HCT116 (cell line): ENCODE results near the gene CFAP58. TPM values are rescaled to one million over a fixed set of nuclear protein-coding genes. Genes with fewer than 3 reads are reported as not detected.

Experiments used
- ATAC-seq: fragments of 200-7000 bp; cut with Tn5 transposase; 2 replicates; pipeline ENCODE4 v1.9.1; 2020; ENCODE audit warnings: mild to moderate bottlenecking, moderate library complexity
- BruUV-seq: library from RNA; stranded (reverse); fragments of 400-500 nt; replicated peaks from 2 replicates; lab custom pipeline; 2021; lab: Mats Ljungman, UMichigan
- CTCF ChIA-PET: fragments of 300-600 bp; sonication (Branson Sonifier 250); formaldehyde crosslinking; loops from one replicate; lab custom pipeline; 2021; ENCODE audit warnings: antibody characterized with exemption; lab: Charles Lee
- POLR2A ChIA-PET: fragments of 300-600, 350-600 bp; sonication (Branson Sonifier 250); formaldehyde crosslinking; loops from one replicate; lab custom pipeline; 2021; ENCODE audit warnings: antibody characterized with exemption; lab: Charles Lee
- RAD21 ChIA-PET, 2 experiments: fragments of 300-600 bp; sonication (Branson Sonifier 250); formaldehyde crosslinking; loops; one replicate each; lab custom pipeline; 2023; ENCODE audit warnings: low total read pairs in 2 of 2; ENCODE audit not compliant: uncharacterized antibody in 2 of 2, unreplicated experiment in 2 of 2, low non-redundant PET in 1 of 2; lab: Charles Lee
- DNase-seq: peaks from one replicate; pipeline ENCODE4 v3.0.0-alpha.2; 2010; ENCODE audit warnings: low read depth, low spot score
- H2AFZ ChIP-seq: fragments of 200-600 bp; shearing (Covaris generic), sonication (generic); 2 replicates; pipeline ENCODE4 v1.6.1; 2017; ENCODE audit warnings: low read depth, mixed run types, mixed read lengths, antibody characterized with exemption, low read length; ENCODE audit not compliant: poor library complexity, severe bottlenecking
- H3K27ac ChIP-seq: 2 replicates; pipeline ENCODE4 v1.5.1; 2012; ENCODE audit warnings: low read depth, low read length
- H3K27me3 ChIP-seq: fragments of 200-600 bp; sonication (generic); 2 replicates; pipeline ENCODE4 v1.6.1; 2016; ENCODE audit warnings: mixed run types, low read length, mixed read lengths; ENCODE audit not compliant: insufficient read depth
- H3K36me3 ChIP-seq, 2 experiments: fragments of 200-500 bp in 1 of 2; fragments of 200-600 bp in 1 of 2; sonication (Bioruptor generic) in 1 of 2; sonication (generic) in 1 of 2; 2 replicates each; pipeline versions ENCODE4 v1.5.1 to v1.6.1; 2014 to 2016; ENCODE audit warnings: low read length in 2 of 2, inconsistent platforms in 1 of 2, mixed read lengths in 1 of 2, mixed run types in 1 of 2; ENCODE audit not compliant: insufficient read depth in 2 of 2, control insufficient read depth in 1 of 2
- H3K4me1 ChIP-seq, 2 experiments: fragments of 200-600 bp in 1 of 2; sonication (generic) in 1 of 2; 2 replicates each; pipeline versions ENCODE4 v1.5.1 to v1.6.1; 2012 to 2017; ENCODE audit warnings: low read length in 2 of 2, inconsistent platforms in 1 of 2, mild to moderate bottlenecking in 1 of 2, mixed read lengths in 1 of 2, mixed run types in 1 of 2, moderate library complexity in 1 of 2; ENCODE audit not compliant: insufficient read depth in 2 of 2, control insufficient read depth in 1 of 2
- H3K4me2 ChIP-seq: fragments of 200-600 bp; sonication (generic); 2 replicates; pipeline ENCODE4 v1.6.1; 2017; ENCODE audit warnings: mixed run types, low read length, mixed read lengths
- H3K4me3 ChIP-seq, 2 experiments: fragments of 200-600 bp in 1 of 2; sonication (generic) in 1 of 2; replicated peaks in 1 of 2; 2 replicates each; pipeline ENCODE4 v1.5.1; 2011 to 2016; ENCODE audit warnings: low read length in 2 of 2, control low read depth in 1 of 2, low read depth in 1 of 2, mild to moderate bottlenecking in 1 of 2, mixed read lengths in 1 of 2, mixed run types in 1 of 2
- H3K79me2 ChIP-seq: fragments of 200-600 bp; sonication (generic); 2 replicates; pipeline ENCODE4 v1.6.1; 2017; ENCODE audit warnings: mild to moderate bottlenecking, mixed run types, low read length, moderate library complexity, mixed read lengths; ENCODE audit not compliant: insufficient read depth
- H3K9ac ChIP-seq: fragments of 200-600 bp; sonication (generic); 2 replicates; pipeline ENCODE4 v1.6.1; 2016; ENCODE audit warnings: low read length, mixed read lengths
- H3K9me2 ChIP-seq: fragments of 200-600 bp; sonication (generic), shearing (Covaris generic); 2 replicates; pipeline ENCODE4 v1.6.1; 2017; ENCODE audit warnings: mixed run types, mild to moderate bottlenecking, moderate library complexity; ENCODE audit not compliant: insufficient read depth
- H3K9me3 ChIP-seq, 2 experiments: fragments of 200-500 bp in 1 of 2; fragments of 200-600 bp in 1 of 2; sonication (Bioruptor generic) in 1 of 2; sonication (generic) in 1 of 2; 2 replicates each; pipeline ENCODE4 v1.6.1; 2014 to 2017; ENCODE audit warnings: low read length in 2 of 2, mixed read lengths in 2 of 2, inconsistent platforms in 1 of 2, low read depth in 1 of 2, mild to moderate bottlenecking in 1 of 2, mixed run types in 1 of 2, moderate library complexity in 1 of 2; ENCODE audit not compliant: control insufficient read depth in 1 of 2, insufficient read depth in 1 of 2
- H4K20me1 ChIP-seq: fragments of 200-600 bp; sonication (generic), shearing (Covaris generic); 2 replicates; pipeline ENCODE4 v1.6.1; 2017; ENCODE audit warnings: mixed run types, mild to moderate bottlenecking, moderate library complexity; ENCODE audit not compliant: insufficient read depth
- CBX3 ChIP-seq: IDR thresholded peaks from 2 replicates; pipeline ENCODE4 v1.6.1; 2012; ENCODE audit warnings: low read depth
- CEBPB ChIP-seq: IDR thresholded peaks from 2 replicates; pipeline ENCODE4 v1.6.1; 2012; ENCODE audit warnings: low read depth
- EGR1 ChIP-seq: IDR thresholded peaks from 2 replicates; pipeline ENCODE4 v1.6.1; 2012; ENCODE audit warnings: low read depth
- ELF1 ChIP-seq: IDR thresholded peaks from 2 replicates; pipeline ENCODE4 v1.6.1; 2012; ENCODE audit warnings: low read depth, borderline replicate concordance
- EZH2phosphoT487 ChIP-seq: fragments of 200-600 bp; IDR thresholded peaks from 2 replicates; pipeline ENCODE4 v1.6.1; 2018; ENCODE audit warnings: antibody characterized with exemption, borderline replicate concordance
- FOSL1 ChIP-seq: IDR thresholded peaks from 2 replicates; pipeline ENCODE4 v1.6.1; 2012; ENCODE audit warnings: low read depth
- JUND ChIP-seq: IDR thresholded peaks from 2 replicates; pipeline ENCODE4 v1.6.1; 2012
- POLR2A ChIP-seq: IDR thresholded peaks from 2 replicates; pipeline ENCODE4 v1.7.0; 2011; ENCODE audit warnings: borderline replicate concordance; ENCODE audit not compliant: insufficient read depth, insufficient read length; ENCODE audit errors: extremely low read depth
- POLR2AphosphoS5 ChIP-seq: IDR thresholded peaks from 2 replicates; pipeline ENCODE4 v1.6.1; 2011; ENCODE audit warnings: mild to moderate bottlenecking, low read depth, low read length, moderate library complexity
- RAD21 ChIP-seq: IDR thresholded peaks from 2 replicates; pipeline ENCODE4 v1.6.1; 2012; ENCODE audit warnings: low read depth, mild to moderate bottlenecking
- SIN3A ChIP-seq: IDR thresholded peaks from 2 replicates; pipeline ENCODE4 v1.6.1; 2012; ENCODE audit warnings: low read depth
- intact Hi-C: fragments of 100-400 bp; cut with micrococcal nuclease; formaldehyde crosslinking; loops from 2 replicates; pipeline ENCODE4 v1.10.0; 2022
- total RNA-seq: library from RNA; stranded (reverse); gene quantifications from one replicate; pipeline ENCODE4 v1.2.1, GENCODE V29; 2021; ENCODE audit not compliant: unreplicated experiment
- TF ChIP-seq, protein P1 (sequence below), 3 experiments: fragments of 200-600 bp in 1 of 3; sonication (generic) in 1 of 3; IDR thresholded peaks in 2 of 3; conservative IDR thresholded peaks in 1 of 3; 2 replicates each; pipeline ENCODE4 v1.5.1; 2012 to 2017; ENCODE audit warnings: low read depth in 2 of 3, low read length in 2 of 3, antibody characterized with exemption in 1 of 3, borderline replicate concordance in 1 of 3, control low read depth in 1 of 3, mild to moderate bottlenecking in 1 of 3, mixed read lengths in 1 of 3, mixed run types in 1 of 3, moderate library complexity in 1 of 3; ENCODE audit not compliant: insufficient read depth in 1 of 3
- TF ChIP-seq, protein P2 (sequence below): IDR thresholded peaks from 2 replicates; pipeline ENCODE4 v1.6.1; 2012

Gene CFAP58
- total RNA-seq, 1 experiment from 2014 or later: 0.91 TPM

DNA sequence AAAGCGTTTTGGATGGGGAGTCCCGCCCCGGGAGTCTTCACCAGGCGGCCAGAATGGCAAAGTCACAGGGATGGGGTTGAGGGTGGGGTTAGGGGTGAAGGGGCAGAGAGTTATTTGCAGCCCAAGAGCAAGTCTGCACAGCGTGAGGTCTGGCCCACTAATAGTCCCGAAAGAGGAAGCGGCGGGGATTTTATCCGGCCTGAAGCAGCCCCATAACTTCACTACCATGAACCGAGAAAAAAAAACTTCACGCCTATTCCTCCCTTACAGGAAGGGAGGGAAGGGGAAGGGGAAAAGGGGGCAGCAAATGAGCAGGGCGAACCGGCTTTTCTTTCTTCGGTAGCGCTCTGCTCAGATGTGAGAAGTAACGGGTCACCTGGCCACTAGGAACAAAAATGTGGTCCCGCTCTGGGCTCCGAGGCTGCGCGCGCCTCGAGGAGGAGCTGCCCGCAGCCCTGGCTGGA lies 16.1 kb upstream of the CFAP58 start:
- Histone ChIP-seq H4K20me1 (no peaks in the 10 kb centered on the region), H3K27me3 (no peaks in the 10 kb centered on the region), H3K79me2 (peaks cover 52% of the 10 kb centered on the region), H3K4me2 (peak overlapping the region; percentile 84), H3K4me3 (peak overlapping the region; percentile 76 to 95), H2AFZ (peak overlapping the region; percentile 9), H3K9ac (peak overlapping the region; percentile 68), H3K9me3 (no peaks in the 10 kb centered on the region), H3K9me2 (no peaks in the 10 kb centered on the region), H3K36me3 (no peaks in the 10 kb centered on the region), H3K27ac (peak overlapping the region; percentile 85), H3K4me1 (peaks cover 43 to 63% of the 10 kb centered on the region in 2 experiments)
- intact Hi-C loops: loop anchor here (10.0 kb wide), 1 partner anchor 443 kb away; no protein-coding TSS in a partner anchor
- DNase-seq (no peak), ATAC-seq (peak; percentile 71)
- ChIA-PET CTCF (interaction anchor here (0.7 to 2.8 kb wide), 6 partner anchors 8 to 63 kb away, joined by 3 to 21 read pairs (median 6); partner anchors contain the start of gene CFAP58), RAD21 (no interaction called here), POLR2A (interaction anchor here (0.8 to 2.2 kb wide), 8 partner anchors 8 to 69 kb away, joined by 3 to 8 read pairs (median 4); partner anchors contain the start of genes CFAP58 and GSTO2)
- no peak for TF ChIP-seq CEBPB
- TF ChIP-seq POLR2AphosphoS5: 0 out of 2 replicates have a peak, but pooled peaks have one; percentile 1
- TF ChIP-seq EZH2phosphoT487: no peak
- BruUV-seq: no TSS peak

GRCh38 chr10:104337985-104338735 lies 15.5 kb upstream of the CFAP58 start, which contains the start of gene ITPRIP:
ITPRIP (minus strand) TSS chr10:104338465; CDS start chr10:104316051, 22,414 bp downstream.
- H3K9me3 ChIP-seq: no peaks in the 10 kb centered on the region
- H2AFZ ChIP-seq: peak within 1 kb of the TSS; percentile 94
- intact Hi-C loops: loop anchor here (1.0 to 10.0 kb wide), 3 partner anchors 9 to 443 kb away; partner anchors contain the start of gene CFAP58
- ChIA-PET RAD21 (interaction anchor here in 1 of 2 experiments (1.5 kb wide), 1 partner anchor 32 kb away, joined by 7 read pairs; no protein-coding TSS in a partner anchor), CTCF (interaction anchor here (0.7 to 2.8 kb wide), 6 partner anchors 9 to 64 kb away, joined by 3 to 21 read pairs (median 6); partner anchors contain the start of gene CFAP58), POLR2A (interaction anchor here (0.8 to 2.2 kb wide), 8 partner anchors 9 to 70 kb away, joined by 3 to 8 read pairs (median 4); partner anchors contain the start of genes CFAP58 and GSTO2)
- H4K20me1 ChIP-seq: no peaks in the 10 kb centered on the region
- H3K27ac ChIP-seq: peak within 1 kb of the TSS; percentile 85
- peak within 1 kb of the TSS; percentile 68 for H3K9ac ChIP-seq
- DNase-seq: peak; percentile 69
- no TSS peak for BruUV-seq
- H3K4me2 ChIP-seq: peak within 1 kb of the TSS; percentile 84
- peaks cover 47% of the 10 kb centered on the region for H3K79me2 ChIP-seq
- ATAC-seq: peak; percentile 73
- H3K4me3 ChIP-seq: peak within 1 kb of the TSS; percentile 76 to 95
- peaks cover 37 to 57% of the 10 kb centered on the region in 2 experiments for H3K4me1 ChIP-seq
- H3K27me3 ChIP-seq: no peaks in the 10 kb centered on the region
- no peaks in the 10 kb centered on the region for H3K9me2 ChIP-seq
- H3K36me3 ChIP-seq: no peaks in the 10 kb centered on the region
- TF ChIP-seq, protein P1, sequence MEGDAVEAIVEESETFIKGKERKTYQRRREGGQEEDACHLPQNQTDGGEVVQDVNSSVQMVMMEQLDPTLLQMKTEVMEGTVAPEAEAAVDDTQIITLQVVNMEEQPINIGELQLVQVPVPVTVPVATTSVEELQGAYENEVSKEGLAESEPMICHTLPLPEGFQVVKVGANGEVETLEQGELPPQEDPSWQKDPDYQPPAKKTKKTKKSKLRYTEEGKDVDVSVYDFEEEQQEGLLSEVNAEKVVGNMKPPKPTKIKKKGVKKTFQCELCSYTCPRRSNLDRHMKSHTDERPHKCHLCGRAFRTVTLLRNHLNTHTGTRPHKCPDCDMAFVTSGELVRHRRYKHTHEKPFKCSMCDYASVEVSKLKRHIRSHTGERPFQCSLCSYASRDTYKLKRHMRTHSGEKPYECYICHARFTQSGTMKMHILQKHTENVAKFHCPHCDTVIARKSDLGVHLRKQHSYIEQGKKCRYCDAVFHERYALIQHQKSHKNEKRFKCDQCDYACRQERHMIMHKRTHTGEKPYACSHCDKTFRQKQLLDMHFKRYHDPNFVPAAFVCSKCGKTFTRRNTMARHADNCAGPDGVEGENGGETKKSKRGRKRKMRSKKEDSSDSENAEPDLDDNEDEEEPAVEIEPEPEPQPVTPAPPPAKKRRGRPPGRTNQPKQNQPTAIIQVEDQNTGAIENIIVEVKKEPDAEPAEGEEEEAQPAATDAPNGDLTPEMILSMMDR (IDR thresholded peaks at IDR 0.05 in 2 of 3, conservative IDR thresholded peaks at IDR 0.05 in 1 of 3; ENCODE audit: borderline replicate concordance in 1 of 3, insufficient read depth in 1 of 3, low read depth in 2 of 3, low read length in 2 of 3): peak in 2 of 3 experiments; percentile 29 to 34; a peak in 3 of 6 replicates
- TF ChIP-seq, protein P2, sequence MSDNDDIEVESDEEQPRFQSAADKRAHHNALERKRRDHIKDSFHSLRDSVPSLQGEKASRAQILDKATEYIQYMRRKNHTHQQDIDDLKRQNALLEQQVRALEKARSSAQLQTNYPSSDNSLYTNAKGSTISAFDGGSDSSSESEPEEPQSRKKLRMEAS: no peak
- TF ChIP-seq FOSL1: no peak
- TF ChIP-seq JUND: no peak
- no peak for TF ChIP-seq RAD21
- no peak for TF ChIP-seq EGR1
- no peak for TF ChIP-seq ELF1
- TF ChIP-seq POLR2A: peak; percentile 87
- TF ChIP-seq CBX3: no peak
- peak; percentile 60 for TF ChIP-seq POLR2AphosphoS5
- no peak for TF ChIP-seq SIN3A
